ENCODE results near the gene ADD3.
"Not testable (repeated sequence)": the region's sequence is repeated elsewhere in the genome, so short reads cannot be mapped to it uniquely, and the experiment has no call there.

DNA sequence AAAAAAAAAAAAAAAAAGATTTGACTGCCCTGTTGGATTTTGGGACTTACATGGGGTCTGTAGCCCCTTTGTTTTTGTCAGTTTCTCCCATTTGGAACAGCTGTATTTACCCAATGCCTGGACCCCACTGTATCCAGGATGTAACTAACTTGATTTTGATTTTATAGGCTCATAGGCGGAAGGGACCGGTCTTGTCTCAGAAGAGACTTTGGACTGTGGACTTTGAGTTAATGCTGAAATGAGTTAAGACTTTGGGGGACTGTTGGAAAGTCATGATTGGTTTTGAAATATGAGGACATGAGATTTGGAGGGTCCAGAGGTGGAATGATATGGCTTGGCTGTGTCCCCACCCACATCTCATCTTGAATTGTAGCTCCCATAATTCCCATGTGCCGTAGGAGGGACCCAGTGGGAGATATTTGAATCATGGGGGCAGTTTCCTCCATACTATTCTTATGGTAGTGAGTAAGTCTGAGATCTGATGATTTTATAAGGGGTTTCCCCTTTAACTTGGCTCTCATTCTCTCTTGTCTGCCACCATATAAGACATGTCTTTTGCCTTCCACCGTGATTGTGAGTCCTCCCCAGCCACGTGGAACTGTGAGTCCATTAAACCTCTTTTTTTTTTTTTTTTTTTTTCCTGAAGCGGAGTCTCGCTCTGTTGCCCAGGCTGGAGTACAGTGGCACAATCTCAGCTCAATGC is 42.3 kb downstream of the ADD3 start:
- TF ChIP-seq POLR2A, EP300 (IDR thresholded peaks at IDR 0.05): not testable (repeated sequence)
- TF ChIP-seq, protein P1, sequence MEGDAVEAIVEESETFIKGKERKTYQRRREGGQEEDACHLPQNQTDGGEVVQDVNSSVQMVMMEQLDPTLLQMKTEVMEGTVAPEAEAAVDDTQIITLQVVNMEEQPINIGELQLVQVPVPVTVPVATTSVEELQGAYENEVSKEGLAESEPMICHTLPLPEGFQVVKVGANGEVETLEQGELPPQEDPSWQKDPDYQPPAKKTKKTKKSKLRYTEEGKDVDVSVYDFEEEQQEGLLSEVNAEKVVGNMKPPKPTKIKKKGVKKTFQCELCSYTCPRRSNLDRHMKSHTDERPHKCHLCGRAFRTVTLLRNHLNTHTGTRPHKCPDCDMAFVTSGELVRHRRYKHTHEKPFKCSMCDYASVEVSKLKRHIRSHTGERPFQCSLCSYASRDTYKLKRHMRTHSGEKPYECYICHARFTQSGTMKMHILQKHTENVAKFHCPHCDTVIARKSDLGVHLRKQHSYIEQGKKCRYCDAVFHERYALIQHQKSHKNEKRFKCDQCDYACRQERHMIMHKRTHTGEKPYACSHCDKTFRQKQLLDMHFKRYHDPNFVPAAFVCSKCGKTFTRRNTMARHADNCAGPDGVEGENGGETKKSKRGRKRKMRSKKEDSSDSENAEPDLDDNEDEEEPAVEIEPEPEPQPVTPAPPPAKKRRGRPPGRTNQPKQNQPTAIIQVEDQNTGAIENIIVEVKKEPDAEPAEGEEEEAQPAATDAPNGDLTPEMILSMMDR (IDR thresholded peaks at IDR 0.05): not testable (repeated sequence)

Measured in ovary (tissue), 3 donors.